NCI-H2196 treated with DMSO at 0.1 percent for 48 hours (cell line): ENCODE results near the gene SULT1C4.
"Not testable (repeated sequence)": the region's sequence is repeated elsewhere in the genome, so short reads cannot be mapped to it uniquely, and the experiment has no call there.

Source experiments
- DNase-seq: peaks from one replicate; lab custom pipeline; 2025; ENCODE audit not compliant: unreplicated experiment; lab: John Stamatoyannopoulos, UW

SULT1C4 gene

GRCh38 chr2:108377815-108378630, at the start of gene SULT1C4:
SULT1C4 (plus strand) TSS chr2:108377954; CDS start chr2:108378338, 384 bp downstream.
- DNase-seq = no peak

- no peak for DNase-seq
Measured at GRCh38 chr2:108329771-108330170, 48.0 kb upstream of the SULT1C4 start.

- DNase-seq = no peak
Measured at GRCh38 chr2:108330979-108331378, 46.8 kb upstream of the SULT1C4 start.

- no peak for DNase-seq
Measured at GRCh38 chr2:108345951-108346350, 31.8 kb upstream of the SULT1C4 start.

GRCh38 chr2:108346827-108347226, 30.9 kb upstream of the SULT1C4 start:
- no peak for DNase-seq

GRCh38 chr2:108347786-108348185, 30.0 kb upstream of the SULT1C4 start:
- no peak for DNase-seq

GRCh38 chr2:108348816-108349570, 28.8 kb upstream of the SULT1C4 start:
- DNase-seq = no peak

GRCh38 chr2:108349571-108349928, 28.2 kb upstream of the SULT1C4 start:
- no peak for DNase-seq

GRCh38 chr2:108351889-108352288, 25.9 kb upstream of the SULT1C4 start:
- DNase-seq = no peak

- no peak for DNase-seq
Measured at GRCh38 chr2:108354136-108354535, 23.6 kb upstream of the SULT1C4 start.

- DNase-seq = no peak
Measured at GRCh38 chr2:108355906-108356734, 21.6 kb upstream of the SULT1C4 start.

GRCh38 chr2:108359336-108359735, 18.4 kb upstream of the SULT1C4 start:
- not testable (repeated sequence) for DNase-seq

GRCh38 chr2:108360776-108361468, 16.8 kb upstream of the SULT1C4 start:
- no peak for DNase-seq

- no peak for DNase-seq
Measured at GRCh38 chr2:108363024-108363907, 14.5 kb upstream of the SULT1C4 start.

GRCh38 chr2:108363908-108364225, 13.9 kb upstream of the SULT1C4 start:
- DNase-seq = no peak

GRCh38 chr2:108364676-108365297, 13.0 kb upstream of the SULT1C4 start:
- no peak for DNase-seq

GRCh38 chr2:108365656-108366055, 12.1 kb upstream of the SULT1C4 start:
- no peak for DNase-seq

- no peak for DNase-seq
Measured at GRCh38 chr2:108367014-108367413, 10.7 kb upstream of the SULT1C4 start.

GRCh38 chr2:108367561-108368175, 10.1 kb upstream of the SULT1C4 start:
- DNase-seq = no peak
